Measurements from ENCODE around the gene ERMAP.

ERMAP gene

GRCh38 chr1:42779725-42780124 is 37.2 kb upstream of the ERMAP start:
- Histone ChIP-seq H3K79me1 (ENCODE audit: low read length) (no peaks in the 10 kb centered on the region), H4K91ac (ENCODE audit: low read depth, low read length) (no peak overlapping the region), H2AK5ac (ENCODE audit: low read length) (no peak overlapping the region), H3K4me1 (ENCODE audit: control insufficient read depth in 1 of 2, insufficient read depth in 2 of 2, low read length in 2 of 2) (no peaks in the 10 kb centered on the region), H3K18ac (ENCODE audit: low read length) (no peak overlapping the region), H3K36me3 (ENCODE audit: control insufficient read depth in 1 of 2, insufficient read depth in 2 of 2, low read length in 2 of 2) (peaks cover 9 to 31% of the 10 kb centered on the region in 2 experiments), H2BK5ac (ENCODE audit: low read depth, low read length, poor library complexity) (no peak overlapping the region), H3K79me2 (ENCODE audit: control insufficient read depth, insufficient read depth, low read length, poor library complexity) (no peaks in the 10 kb centered on the region), H4K8ac (ENCODE audit: low read depth, low read length) (no peak overlapping the region), H2AFZ (ENCODE audit: insufficient read depth, low read length, poor library complexity) (no peak overlapping the region), H2BK12ac (ENCODE audit: low read length) (no peak overlapping the region), H3K23ac (ENCODE audit: low read length) (no peak overlapping the region), H4K12ac (ENCODE audit: low read depth, low read length) (no peak overlapping the region), H3K4ac (ENCODE audit: low read depth, low read length) (no peak overlapping the region), H3K27me3 (ENCODE audit: insufficient read depth, low read length) (no peaks in the 10 kb centered on the region), H3K9ac (ENCODE audit: low read length) (no peak overlapping the region), H3K27ac (ENCODE audit: low read depth, low read length) (no peak overlapping the region), H3K14ac (ENCODE audit: low read length) (no peak overlapping the region), H3K4me2 (ENCODE audit: low read length) (no peak overlapping the region), H3K9me3 (ENCODE audit: insufficient read depth, low read depth, low read length) (peaks cover 2% of the 10 kb centered on the region), H2BK120ac (ENCODE audit: insufficient read depth, low read length, poor library complexity) (no peak overlapping the region), H3K4me3 (ENCODE audit: low read depth, low read length) (no peak overlapping the region)
- WGBS (ENCODE audit: extremely low coverage, insufficient coverage, insufficient read length) = no CpG with 5 or more reads among the region's 2 CpGs
- no peak for DNase-seq

GRCh38 chr1:42780176-42780575 is 36.7 kb upstream of the ERMAP start:
- no peaks in the 10 kb centered on the region for H3K4me1 ChIP-seq (ENCODE audit: control insufficient read depth in 1 of 2, insufficient read depth in 2 of 2, low read length in 2 of 2)
- no peaks in the 10 kb centered on the region for H3K27me3 ChIP-seq (ENCODE audit: insufficient read depth, low read length)
- H3K9me3 ChIP-seq (ENCODE audit: insufficient read depth, low read depth, low read length) = peaks cover 2% of the 10 kb centered on the region
- no peak overlapping the region for H2AFZ ChIP-seq (ENCODE audit: insufficient read depth, low read length, poor library complexity)
- no peak overlapping the region for H4K91ac ChIP-seq (ENCODE audit: low read depth, low read length)
- no peak overlapping the region for H3K18ac ChIP-seq (ENCODE audit: low read length)
- H3K79me1 ChIP-seq (ENCODE audit: low read length) = no peaks in the 10 kb centered on the region
- no CpG with 5 or more reads among the region's 1 CpG for WGBS (ENCODE audit: extremely low coverage, insufficient coverage, insufficient read length)
- H4K12ac ChIP-seq (ENCODE audit: low read depth, low read length) = no peak overlapping the region
- no peak overlapping the region for H3K27ac ChIP-seq (ENCODE audit: low read depth, low read length)
- H3K4me3 ChIP-seq (ENCODE audit: low read depth, low read length) = no peak overlapping the region
- no peak overlapping the region for H2BK12ac ChIP-seq (ENCODE audit: low read length)
- H2BK120ac ChIP-seq (ENCODE audit: insufficient read depth, low read length, poor library complexity) = no peak overlapping the region
- H3K23ac ChIP-seq (ENCODE audit: low read length) = no peak overlapping the region
- no peak for DNase-seq
- no peaks in the 10 kb centered on the region for H3K79me2 ChIP-seq (ENCODE audit: control insufficient read depth, insufficient read depth, low read length, poor library complexity)
- no peak overlapping the region for H3K9ac ChIP-seq (ENCODE audit: low read length)
- H3K14ac ChIP-seq (ENCODE audit: low read length) = no peak overlapping the region
- H4K8ac ChIP-seq (ENCODE audit: low read depth, low read length) = no peak overlapping the region
- H2AK5ac ChIP-seq (ENCODE audit: low read length) = no peak overlapping the region
- no peak overlapping the region for H2BK5ac ChIP-seq (ENCODE audit: low read depth, low read length, poor library complexity)
- no peak overlapping the region for H3K4me2 ChIP-seq (ENCODE audit: low read length)
- H3K36me3 ChIP-seq (ENCODE audit: control insufficient read depth in 1 of 2, insufficient read depth in 2 of 2, low read length in 2 of 2) = peaks cover 7 to 28% of the 10 kb centered on the region in 2 experiments
- H3K4ac ChIP-seq (ENCODE audit: low read depth, low read length) = no peak overlapping the region

GRCh38 chr1:42783092-42783491 is 33.8 kb upstream of the ERMAP start:
- Histone ChIP-seq H3K4me2 (ENCODE audit: low read length) (no peak overlapping the region), H3K79me1 (ENCODE audit: low read length) (no peaks in the 10 kb centered on the region), H3K4me3 (ENCODE audit: low read depth, low read length) (no peak overlapping the region), H3K23ac (ENCODE audit: low read length) (no peak overlapping the region), H2BK5ac (ENCODE audit: low read depth, low read length, poor library complexity) (no peak overlapping the region), H4K12ac (ENCODE audit: low read depth, low read length) (no peak overlapping the region), H3K4me1 (ENCODE audit: control insufficient read depth in 1 of 2, insufficient read depth in 2 of 2, low read length in 2 of 2) (no peaks in the 10 kb centered on the region), H3K18ac (ENCODE audit: low read length) (no peak overlapping the region), H3K79me2 (ENCODE audit: control insufficient read depth, insufficient read depth, low read length, poor library complexity) (no peaks in the 10 kb centered on the region), H3K4ac (ENCODE audit: low read depth, low read length) (no peak overlapping the region), H3K36me3 (ENCODE audit: control insufficient read depth in 1 of 2, insufficient read depth in 2 of 2, low read length in 2 of 2) (peaks cover 4 to 9% of the 10 kb centered on the region in 2 experiments), H3K9me3 (ENCODE audit: insufficient read depth, low read depth, low read length) (peaks cover 2% of the 10 kb centered on the region), H2BK12ac (ENCODE audit: low read length) (no peak overlapping the region), H4K91ac (ENCODE audit: low read depth, low read length) (no peak overlapping the region), H3K14ac (ENCODE audit: low read length) (no peak overlapping the region), H3K27ac (ENCODE audit: low read depth, low read length) (no peak overlapping the region), H3K9ac (ENCODE audit: low read length) (no peak overlapping the region), H2AK5ac (ENCODE audit: low read length) (no peak overlapping the region), H3K27me3 (ENCODE audit: insufficient read depth, low read length) (no peaks in the 10 kb centered on the region), H2AFZ (ENCODE audit: insufficient read depth, low read length, poor library complexity) (no peak overlapping the region), H4K8ac (ENCODE audit: low read depth, low read length) (no peak overlapping the region), H2BK120ac (ENCODE audit: insufficient read depth, low read length, poor library complexity) (no peak overlapping the region)
- DNase-seq = no peak
- WGBS (ENCODE audit: extremely low coverage, insufficient coverage, insufficient read length) = no CpG with 5 or more reads among the region's 2 CpGs

DNA sequence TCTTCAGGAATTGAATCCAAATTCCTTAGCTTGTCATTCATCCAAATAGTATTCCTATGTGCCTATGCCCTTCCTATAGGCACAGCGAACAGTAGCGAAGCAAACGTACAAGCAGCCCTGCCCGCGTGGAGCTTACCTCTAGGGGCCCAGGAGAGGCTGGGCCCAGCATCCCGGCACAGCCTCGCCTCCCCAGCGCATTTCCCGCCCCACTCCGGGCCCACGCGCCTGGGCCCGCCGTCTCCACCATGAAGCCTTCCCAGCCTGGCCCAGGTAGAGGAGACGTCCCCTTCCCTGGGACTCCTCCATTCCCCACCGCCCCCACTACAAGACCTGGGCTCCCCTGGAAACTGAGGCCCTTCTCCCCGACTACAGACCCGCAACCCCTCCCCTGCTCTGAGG is 32.4 kb upstream of the ERMAP start:
- DNase-seq = no peak
- Histone ChIP-seq H3K36me3 (ENCODE audit: control insufficient read depth in 1 of 2, insufficient read depth in 2 of 2, low read length in 2 of 2) (peaks cover 4 to 9% of the 10 kb centered on the region in 2 experiments), H3K27ac (ENCODE audit: low read depth, low read length) (no peak overlapping the region), H3K14ac (ENCODE audit: low read length) (no peak overlapping the region), H3K9ac (ENCODE audit: low read length) (no peak overlapping the region), H2AK5ac (ENCODE audit: low read length) (no peak overlapping the region), H2BK12ac (ENCODE audit: low read length) (no peak overlapping the region), H4K8ac (ENCODE audit: low read depth, low read length) (no peak overlapping the region), H3K4me2 (ENCODE audit: low read length) (no peak overlapping the region), H3K4ac (ENCODE audit: low read depth, low read length) (no peak overlapping the region), H3K4me3 (ENCODE audit: low read depth, low read length) (no peak overlapping the region), H3K79me2 (ENCODE audit: control insufficient read depth, insufficient read depth, low read length, poor library complexity) (no peaks in the 10 kb centered on the region), H3K18ac (ENCODE audit: low read length) (no peak overlapping the region), H2BK120ac (ENCODE audit: insufficient read depth, low read length, poor library complexity) (no peak overlapping the region), H3K27me3 (ENCODE audit: insufficient read depth, low read length) (no peaks in the 10 kb centered on the region), H2AFZ (ENCODE audit: insufficient read depth, low read length, poor library complexity) (no peak overlapping the region), H4K91ac (ENCODE audit: low read depth, low read length) (no peak overlapping the region), H3K9me3 (ENCODE audit: insufficient read depth, low read depth, low read length) (peaks cover 2% of the 10 kb centered on the region), H2BK5ac (ENCODE audit: low read depth, low read length, poor library complexity) (no peak overlapping the region), H3K79me1 (ENCODE audit: low read length) (no peaks in the 10 kb centered on the region), H3K23ac (ENCODE audit: low read length) (no peak overlapping the region), H4K12ac (ENCODE audit: low read depth, low read length) (no peak overlapping the region), H3K4me1 (ENCODE audit: control insufficient read depth in 1 of 2, insufficient read depth in 2 of 2, low read length in 2 of 2) (no peaks in the 10 kb centered on the region)
- WGBS (ENCODE audit: extremely low coverage, insufficient coverage, insufficient read length) = no CpG with 5 or more reads among the region's 18 CpGs
